DMS53 treated with DMSO at 0.1 percent for 48 hours (cell line): ENCODE data around the gene SLC26A4.

Experiments
- DNase-seq: peaks from one replicate; lab custom pipeline; 2025; ENCODE audit not compliant: unreplicated experiment; lab: John Stamatoyannopoulos, UW

SLC26A4 gene

DNA sequence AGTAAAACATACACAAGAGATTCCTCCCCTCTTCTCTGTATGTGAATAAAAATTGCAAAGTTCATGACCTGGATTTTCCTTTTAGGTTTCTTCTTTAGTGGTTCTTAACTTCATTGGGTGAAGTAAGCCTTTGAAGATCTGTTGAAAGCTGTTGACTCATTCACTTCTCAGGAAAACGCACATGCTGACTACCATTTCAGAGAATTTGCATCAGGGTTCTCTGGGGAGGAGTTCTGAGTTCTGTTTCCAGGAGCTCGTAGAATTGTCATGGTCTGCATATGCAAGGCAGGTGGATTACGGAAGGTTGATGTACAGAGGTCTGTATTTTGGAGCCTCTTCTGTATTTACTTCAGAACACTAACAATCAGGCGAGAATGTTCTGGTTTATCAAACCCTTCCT is 962 bp upstream of the SLC26A4 start:
- DNase-seq, result no peak

DNA sequence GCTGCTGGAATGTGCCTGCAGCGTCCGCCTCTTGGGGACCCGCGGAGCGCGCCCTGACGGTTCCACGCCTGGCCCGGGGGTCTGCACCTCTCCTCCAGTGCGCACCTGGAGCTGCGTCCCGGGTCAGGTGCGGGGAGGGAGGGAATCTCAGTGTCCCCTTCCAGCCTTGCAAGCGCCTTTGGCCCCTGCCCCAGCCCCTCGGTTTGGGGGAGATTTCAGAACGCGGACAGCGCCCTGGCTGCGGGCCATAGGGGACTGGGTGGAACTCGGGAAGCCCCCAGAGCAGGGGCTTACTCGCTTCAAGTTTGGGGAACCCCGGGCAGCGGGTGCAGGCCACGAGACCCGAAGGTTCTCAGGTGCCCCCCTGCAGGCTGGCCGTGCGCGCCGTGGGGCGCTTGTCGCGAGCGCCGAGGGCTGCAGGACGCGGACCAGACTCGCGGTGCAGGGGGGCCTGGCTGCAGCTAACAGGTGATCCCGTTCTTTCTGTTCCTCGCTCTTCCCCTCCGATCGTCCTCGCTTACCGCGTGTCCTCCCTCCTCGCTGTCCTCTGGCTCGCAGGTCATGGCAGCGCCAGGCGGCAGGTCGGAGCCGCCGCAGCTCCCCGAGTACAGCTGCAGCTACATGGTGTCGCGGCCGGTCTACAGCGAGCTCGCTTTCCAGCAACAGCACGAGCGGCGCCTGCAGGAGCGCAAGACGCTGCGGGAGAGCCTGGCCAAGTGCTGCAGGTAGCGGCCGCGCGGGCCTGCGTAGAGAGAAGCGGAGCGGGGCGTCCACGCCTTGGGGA is 645 bp downstream of the SLC26A4 start:
- DNase-seq, result peak; percentile 71

GRCh38 chr7:107661865-107662379 is 1.3 kb downstream of the SLC26A4 start:
- DNase-seq, result no peak

GRCh38 chr7:107663196-107663595 is 2.6 kb downstream of the SLC26A4 start:
- no peak for DNase-seq

GRCh38 chr7:107666790-107667189 is 6.2 kb downstream of the SLC26A4 start:
- no peak for DNase-seq

DNA sequence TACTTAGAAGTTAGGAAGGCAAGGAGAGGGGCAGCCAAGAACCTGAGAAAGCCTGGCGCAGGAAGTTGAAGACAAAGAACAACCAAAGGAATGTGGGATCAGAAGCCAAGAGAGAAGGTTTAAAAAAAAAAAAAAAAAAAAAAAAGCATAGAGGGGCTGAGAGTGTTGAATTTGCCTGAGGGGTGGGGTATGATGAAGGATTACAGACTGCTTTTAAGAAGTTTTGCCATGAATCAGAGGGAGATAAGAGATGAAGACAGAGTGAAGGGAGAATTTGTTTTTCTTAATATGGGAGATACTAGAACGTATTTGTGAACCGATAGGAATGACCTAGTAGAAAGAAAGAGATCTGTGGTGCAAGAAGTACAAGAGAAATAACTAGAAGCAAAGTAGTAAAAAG is 6.7 kb downstream of the SLC26A4 start:
- no peak for DNase-seq

GRCh38 chr7:107668296-107668695 is 7.7 kb downstream of the SLC26A4 start:
- DNase-seq, result no peak

DNA sequence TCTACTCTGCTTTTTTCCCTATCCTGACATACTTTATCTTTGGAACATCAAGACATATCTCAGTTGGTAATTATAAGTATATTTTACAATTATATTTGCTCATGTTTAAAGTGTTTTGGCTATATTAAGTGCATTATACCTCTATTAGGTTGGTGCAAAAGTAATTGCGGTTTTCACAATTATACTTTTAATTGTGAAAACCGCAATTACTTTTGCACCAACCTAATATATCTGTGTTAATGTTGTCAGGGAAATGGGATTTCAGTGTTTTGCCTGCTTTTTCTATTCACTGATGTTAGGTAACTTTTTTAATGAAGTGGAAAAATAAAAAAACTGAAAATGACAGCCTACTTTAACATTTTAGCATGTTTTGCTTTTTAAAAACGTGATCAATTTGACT is 11.6 kb downstream of the SLC26A4 start:
- DNase-seq, result no peak

- DNase-seq, result no peak
Measured at GRCh38 chr7:107676249-107676648, 15.6 kb downstream of the SLC26A4 start.

GRCh38 chr7:107678110-107678753 is 17.6 kb downstream of the SLC26A4 start:
- DNase-seq, result peak; percentile 17

DNA sequence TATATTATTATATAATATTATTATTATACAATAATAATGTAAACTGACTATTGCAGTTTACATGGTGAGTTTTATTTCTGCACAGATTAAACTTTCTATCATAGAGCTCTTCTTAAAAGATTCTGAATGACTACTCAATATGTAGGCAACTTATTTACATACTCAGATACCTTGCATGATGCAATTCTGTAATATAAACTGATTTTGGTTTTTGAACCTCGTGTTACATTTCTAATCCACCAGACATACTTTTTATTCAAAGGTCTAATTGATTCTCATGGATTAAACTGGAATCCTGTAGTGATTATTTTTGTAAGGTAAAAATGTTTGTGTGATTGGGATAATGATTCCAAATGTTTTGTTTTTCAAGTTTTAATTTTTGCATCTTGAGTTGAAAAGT is 19.9 kb downstream of the SLC26A4 start:
- DNase-seq, result no peak

DNA sequence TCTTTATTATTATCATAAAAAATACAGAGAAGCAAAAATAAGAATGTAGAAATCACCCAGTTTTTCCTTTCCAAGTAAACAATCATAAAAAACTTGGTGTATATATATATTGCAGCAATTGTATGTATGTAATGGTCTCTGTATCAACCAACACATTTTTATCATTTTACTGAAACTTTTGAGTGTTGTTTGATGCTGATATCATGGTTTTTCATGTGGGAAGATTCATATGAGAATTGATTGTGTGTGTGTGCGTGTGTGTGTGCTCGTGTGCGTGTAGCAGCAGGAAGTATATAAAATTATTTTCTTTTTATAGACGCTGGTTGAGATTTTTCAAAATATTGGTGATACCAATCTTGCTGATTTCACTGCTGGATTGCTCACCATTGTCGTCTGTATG is 22.3 kb downstream of the SLC26A4 start:
- DNase-seq, result no peak

- DNase-seq, result no peak
Measured at GRCh38 chr7:107684287-107684686, 23.7 kb downstream of the SLC26A4 start.

- DNase-seq, result no peak
Measured at GRCh38 chr7:107684947-107685463, 24.4 kb downstream of the SLC26A4 start.

DNA sequence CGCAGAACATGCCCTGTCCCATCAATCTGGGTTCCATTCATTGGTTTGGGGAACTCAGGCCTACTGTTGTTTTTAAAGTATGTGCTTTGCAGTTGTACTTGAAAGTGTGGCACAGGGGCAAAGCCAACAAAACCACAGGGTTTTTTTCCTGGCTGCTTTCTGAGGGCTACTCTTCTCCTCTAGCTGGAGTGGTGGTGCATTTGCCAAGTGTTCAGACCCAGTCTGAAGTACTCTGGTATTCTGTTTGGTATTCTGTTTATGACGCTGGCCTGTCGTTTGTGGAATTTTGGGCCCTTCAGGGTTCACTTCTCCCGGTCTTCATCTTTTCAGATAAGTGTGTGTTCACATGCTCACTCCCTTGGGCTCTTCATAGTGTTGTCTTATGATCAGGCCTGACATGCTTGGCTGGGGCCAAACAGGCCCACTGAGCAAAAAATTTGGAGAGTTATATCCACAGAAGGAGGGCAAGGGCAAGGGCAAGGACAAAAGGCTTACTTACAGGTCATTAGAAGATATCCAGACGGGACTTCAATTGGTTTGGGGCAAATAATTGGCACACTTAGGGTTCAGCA is 26.3 kb downstream of the SLC26A4 start:
- DNase-seq, result no peak

GRCh38 chr7:107687656-107688055 is 27.0 kb downstream of the SLC26A4 start:
- no peak for DNase-seq

DNA sequence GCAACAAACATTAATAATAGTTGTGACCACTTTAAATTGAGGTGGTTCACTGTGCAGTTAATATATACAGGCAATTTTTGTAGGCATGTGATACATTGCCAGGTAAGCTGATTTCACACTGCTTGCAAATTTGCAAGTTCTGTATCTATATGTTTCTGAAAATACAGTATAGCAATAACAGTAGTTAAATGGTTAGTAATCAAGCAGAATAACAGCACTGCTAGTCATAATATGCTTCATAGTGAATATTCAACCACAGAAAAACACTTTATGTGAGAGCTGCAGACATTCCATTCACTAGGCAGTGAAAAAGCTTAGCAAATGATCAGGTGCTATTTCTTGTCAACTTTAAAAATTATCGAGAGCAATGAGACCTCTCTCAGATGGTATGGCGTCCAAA is 28.9 kb downstream of the SLC26A4 start:
- no peak for DNase-seq

GRCh38 chr7:107690084-107690483 is 29.5 kb downstream of the SLC26A4 start:
- no peak for DNase-seq

DNA sequence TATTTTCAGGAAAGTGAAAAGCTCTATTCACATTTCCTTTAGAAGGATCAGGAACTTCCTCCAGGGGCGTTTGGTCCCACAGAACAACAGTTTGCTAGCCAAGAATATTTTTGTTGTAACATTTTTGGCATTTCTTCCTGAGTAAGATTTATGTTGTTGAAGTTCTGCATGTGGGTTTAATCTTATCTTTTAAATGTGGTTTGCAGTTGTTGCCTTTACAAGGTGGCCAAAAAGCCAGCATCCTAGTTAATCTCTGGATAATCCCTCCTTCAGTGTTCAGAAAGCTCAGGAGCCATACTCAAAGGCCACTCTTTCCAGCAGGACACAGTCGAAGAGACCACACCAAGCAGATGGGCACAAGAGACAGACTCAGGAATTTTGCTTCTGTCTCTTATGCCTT is 30.0 kb downstream of the SLC26A4 start:
- DNase-seq, result no peak

DNA sequence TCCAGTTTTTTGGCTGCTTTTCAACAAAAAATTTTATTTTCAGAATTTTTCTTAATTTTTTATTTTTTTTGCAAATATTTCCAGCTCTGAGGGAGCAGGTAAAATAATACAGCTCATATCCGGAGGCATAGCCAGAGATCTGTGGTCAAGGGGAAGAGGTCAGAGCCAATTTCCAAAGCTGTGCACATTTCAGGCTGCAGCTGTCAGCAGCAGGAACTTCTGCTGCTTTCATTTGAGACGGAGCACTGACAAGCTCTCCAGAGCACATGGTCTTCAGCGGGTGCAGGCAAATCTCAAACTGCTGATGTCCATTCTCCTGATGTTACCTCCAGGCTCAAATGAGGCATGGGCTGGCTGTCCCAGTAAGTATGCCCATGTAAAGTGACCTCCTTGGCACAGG is 31.1 kb downstream of the SLC26A4 start:
- DNase-seq, result no peak

DNA sequence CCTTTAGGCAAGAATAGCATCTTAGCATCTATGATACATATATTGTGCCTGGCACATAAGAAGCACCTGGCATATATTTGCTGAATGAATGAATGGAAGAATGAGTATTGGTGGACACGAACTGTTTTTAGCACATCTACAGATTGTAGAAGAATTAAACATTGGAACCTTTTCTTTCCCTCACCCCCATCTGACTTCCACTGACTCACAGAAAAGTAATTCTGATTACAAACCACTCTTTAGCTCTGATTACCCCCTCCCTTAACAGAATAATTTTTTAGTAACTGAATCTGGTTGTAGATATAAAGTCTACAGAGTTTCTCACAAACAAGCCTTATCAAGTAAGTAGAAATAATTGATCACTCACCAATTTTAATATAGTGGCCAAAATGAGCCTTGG is 31.9 kb downstream of the SLC26A4 start:
- DNase-seq, result no peak

GRCh38 chr7:107693396-107693795 is 32.8 kb downstream of the SLC26A4 start:
- DNase-seq, result no peak
